Measurements from ENCODE around the gene ARHGDIB.

Gene ARHGDIB

DNA sequence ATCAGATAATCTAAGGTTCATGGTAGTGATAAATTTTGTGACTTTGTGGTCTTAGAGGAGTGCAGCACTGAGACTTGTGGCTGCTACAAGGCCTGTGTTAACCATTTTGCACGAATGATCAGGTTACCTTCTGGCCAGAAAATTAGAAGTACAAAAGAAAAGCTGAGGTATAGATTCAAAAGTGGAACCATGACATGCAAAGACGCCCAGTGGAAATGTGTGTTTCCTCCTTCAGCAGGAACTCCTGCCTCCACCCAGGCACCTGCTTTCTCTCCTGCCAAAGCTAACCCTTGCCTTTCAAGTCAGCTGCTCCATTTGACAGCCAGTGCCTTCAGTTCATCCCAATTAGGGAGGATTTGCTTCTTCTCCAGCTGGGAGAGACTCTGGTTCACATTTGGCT, 21.6 kb upstream of the ARHGDIB start:
- no peak for DNase-seq (ENCODE audit: low read depth)

DNA sequence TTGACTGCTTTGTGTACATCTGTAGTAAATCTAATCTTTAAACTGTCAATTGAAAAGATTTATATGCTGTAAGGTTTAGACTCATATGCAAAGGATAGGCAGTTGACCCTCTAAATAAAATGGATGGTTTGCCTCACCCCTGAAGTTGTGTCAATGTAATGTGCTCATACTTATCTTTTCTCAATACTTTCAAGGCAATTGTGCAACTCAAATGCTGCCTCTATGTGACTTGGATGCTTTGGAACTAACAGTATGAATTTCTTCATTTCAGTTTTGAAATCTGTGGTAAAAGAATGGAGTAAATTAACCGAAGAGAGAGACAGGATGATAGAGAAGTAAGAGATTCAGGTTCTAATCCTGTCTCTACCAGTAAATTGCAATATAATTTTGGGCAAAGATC, 21.2 kb upstream of the ARHGDIB start:
- no peak for DNase-seq (ENCODE audit: low read depth)

- no peak for DNase-seq (ENCODE audit: low read depth)
Observed at GRCh38 chr12:14981049-14981448, 19.6 kb upstream of the ARHGDIB start.

GRCh38 chr12:14979468-14979867, 18.1 kb upstream of the ARHGDIB start:
- DNase-seq (ENCODE audit: low read depth): no peak

DNA sequence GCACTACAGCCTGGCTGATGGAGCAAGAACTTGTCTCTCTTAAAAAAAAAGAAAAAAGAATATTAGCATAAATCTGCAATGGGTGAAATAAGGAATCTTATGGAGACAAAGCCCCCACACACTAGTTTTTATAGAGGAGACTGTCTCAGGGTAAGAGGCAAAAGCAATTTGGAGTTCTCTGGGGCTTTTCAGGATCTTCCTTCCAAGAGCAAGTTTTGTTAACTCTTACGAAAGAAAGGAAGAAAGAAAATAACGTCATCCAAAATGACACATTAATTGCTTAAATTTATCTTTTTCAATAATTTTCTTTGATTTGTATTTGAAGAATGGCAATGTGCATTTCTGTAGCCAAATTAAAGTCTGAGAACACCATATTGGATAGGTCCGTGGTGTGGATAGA, 15.3 kb upstream of the ARHGDIB start:
- no peak for DNase-seq (ENCODE audit: low read depth)

GRCh38 chr12:14975457-14975856, 14.1 kb upstream of the ARHGDIB start:
- DNase-seq (ENCODE audit: low read depth): no peak

DNA sequence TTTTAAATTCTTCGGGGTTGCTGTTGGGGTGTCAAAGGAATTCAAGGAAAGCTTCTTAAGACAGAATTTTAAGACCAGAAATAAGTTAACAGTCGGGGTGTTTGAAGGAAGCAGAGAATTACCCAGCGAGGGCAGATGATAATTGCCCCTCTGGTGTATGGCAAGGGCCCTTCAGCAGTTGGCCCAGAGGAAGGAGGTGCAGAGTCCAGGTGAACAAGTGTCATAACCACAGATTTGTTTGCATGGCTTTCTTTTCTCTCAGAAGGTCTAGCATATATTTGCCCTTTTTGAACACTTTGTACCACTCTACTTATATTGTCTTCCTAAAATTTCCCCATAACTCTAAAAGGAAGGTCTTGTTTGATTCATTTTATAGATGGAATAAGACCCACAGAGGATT, 13.2 kb upstream of the ARHGDIB start:
- no peak for DNase-seq (ENCODE audit: low read depth)

DNA sequence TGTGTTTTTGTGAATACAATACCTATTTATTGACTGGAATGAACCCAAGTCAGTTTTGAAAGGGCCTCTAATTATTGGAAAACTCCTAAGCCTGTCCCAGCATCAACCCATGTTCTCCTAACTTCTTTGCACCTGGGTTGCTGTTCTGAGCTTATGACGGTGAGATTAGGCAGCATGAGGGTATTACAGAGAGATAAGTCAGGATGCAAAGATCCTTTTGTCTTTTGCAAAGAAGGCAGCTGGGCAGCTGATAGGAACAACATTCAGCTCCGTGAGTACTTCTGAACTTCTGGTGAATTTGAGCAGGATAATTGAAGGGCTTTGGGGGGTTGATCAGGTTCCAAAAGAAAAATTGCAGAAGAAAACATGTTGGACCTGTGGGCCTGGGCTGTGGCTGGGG, 11.4 kb upstream of the ARHGDIB start, which contains the start of gene PDE6H:
Gene PDE6H, plus strand, starts transcription at position 227 of the 400 bp plus-strand sequence. CDS start 4,971 bp downstream, outside the sequence.
- no peak for DNase-seq (ENCODE audit: low read depth)

DNA sequence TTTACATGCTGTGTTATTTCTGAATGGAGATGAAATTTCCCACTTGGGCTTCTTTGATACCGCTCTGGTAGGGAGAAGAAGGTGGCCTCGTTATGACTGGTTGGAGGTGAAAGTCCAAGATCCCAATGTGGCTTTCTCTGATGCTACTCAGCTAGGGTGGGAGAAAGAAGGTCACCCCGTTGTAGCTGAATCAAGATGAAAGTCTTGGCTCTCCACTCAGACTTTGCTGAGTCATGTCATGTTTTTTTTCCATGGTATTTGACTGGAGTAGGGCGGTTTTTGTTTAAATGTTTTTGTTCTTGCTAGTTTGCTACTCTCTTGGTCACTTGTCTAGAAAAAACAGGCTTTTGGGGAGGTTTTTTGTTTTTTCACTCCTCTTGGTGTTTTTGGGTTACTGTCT, 9.1 kb upstream of the ARHGDIB start:
- DNase-seq (ENCODE audit: low read depth): no peak

- no peak for DNase-seq (ENCODE audit: low read depth)
Observed at GRCh38 chr12:14968478-14968877, 7.1 kb upstream of the ARHGDIB start.

DNA sequence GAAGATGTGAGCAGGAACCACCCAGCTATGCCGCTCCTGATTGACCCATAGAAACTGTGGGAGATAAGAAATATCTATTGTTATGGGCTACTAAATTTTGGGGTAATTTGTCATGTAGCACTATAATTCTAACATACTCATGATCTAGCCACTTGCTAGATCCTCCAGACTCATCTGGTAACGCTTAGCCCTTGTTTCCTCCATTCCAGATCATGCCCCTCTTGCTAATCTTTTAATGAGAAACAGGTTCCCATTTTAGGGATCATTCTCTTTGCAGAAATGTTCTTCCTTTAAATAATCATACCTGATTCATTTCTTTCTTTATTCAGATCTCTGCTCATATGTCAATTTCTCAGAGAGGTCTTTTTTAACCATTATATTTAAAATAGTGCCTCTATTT, 3.8 kb upstream of the ARHGDIB start:
- DNase-seq (ENCODE audit: low read depth): no peak

DNA sequence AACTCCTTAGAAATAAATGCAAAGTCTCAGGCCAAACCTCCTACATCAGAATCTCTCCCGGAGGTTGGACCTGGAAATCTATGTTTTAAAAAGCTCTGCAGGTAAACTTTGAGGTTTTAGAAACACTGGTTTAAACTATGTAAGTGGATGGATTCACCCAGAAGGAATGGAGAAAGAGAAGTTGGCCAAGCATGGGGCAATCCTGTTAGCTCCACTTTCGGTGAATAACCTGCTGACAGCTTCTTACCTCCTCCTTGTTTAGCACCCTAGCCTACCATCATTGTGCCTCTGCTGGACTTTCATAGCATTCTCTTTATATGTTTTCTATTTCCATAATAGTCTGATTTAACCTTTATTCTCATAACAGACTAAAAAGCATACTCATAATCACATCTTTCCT, 3.0 kb upstream of the ARHGDIB start:
- DNase-seq (ENCODE audit: low read depth): no peak

GRCh38 chr12:14963520-14963919, 2.1 kb upstream of the ARHGDIB start:
- DNase-seq (ENCODE audit: low read depth): no peak

- DNase-seq (ENCODE audit: low read depth): no peak
Observed at GRCh38 chr12:14962797-14963196, 1.4 kb upstream of the ARHGDIB start.

- DNase-seq (ENCODE audit: low read depth): no peak
Observed at GRCh38 chr12:14962153-14962539, 745 bp upstream of the ARHGDIB start.

DNA sequence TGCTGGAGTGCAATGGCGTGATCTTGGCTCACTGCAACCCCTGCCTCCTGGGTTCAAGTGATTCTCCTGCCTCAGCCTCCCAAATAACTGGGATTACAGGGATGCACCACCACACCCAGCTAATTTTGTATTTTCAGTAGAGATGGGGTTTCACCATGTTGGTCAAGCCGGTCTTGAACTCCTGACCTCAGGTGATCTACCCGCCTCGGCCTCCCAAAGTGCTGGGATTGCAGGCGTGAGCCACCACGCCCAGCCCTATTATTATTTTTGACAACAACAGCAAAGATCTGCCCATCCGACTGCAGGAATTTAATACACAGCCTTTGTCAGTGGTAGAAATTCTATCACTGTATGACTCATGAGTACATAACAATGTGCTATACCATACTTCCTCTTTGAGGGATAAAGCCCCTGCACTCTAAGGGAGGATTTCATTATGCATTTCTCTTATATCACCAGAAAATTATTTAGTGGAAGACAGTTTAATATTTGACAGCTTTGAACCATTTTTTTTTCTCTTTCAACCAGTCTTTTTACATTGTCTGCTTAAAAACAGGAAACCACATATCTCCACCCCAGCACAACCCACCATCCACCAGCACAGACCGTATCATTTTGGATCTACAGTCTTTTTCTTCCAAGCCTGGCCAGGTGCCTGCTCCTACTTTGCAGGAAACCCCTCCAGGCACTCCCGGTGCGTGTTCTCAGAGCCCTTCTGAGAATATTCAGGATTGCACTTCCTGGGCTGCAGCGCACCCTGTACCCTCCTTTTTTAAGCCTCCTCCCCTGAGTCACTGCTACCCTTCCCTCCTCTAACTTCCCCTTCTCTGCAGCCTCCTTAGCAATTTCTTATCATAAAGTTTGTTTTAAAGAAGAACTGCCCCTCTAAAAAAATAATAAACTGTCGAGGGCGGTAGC, 594 bp downstream of the ARHGDIB start:
- DNase-seq (ENCODE audit: low read depth): no peak

GRCh38 chr12:14959916-14960496, 1.4 kb downstream of the ARHGDIB start:
- no peak for DNase-seq (ENCODE audit: low read depth)

GRCh38 chr12:14959463-14959862, 1.9 kb downstream of the ARHGDIB start:
- no peak for DNase-seq (ENCODE audit: low read depth)

DNA sequence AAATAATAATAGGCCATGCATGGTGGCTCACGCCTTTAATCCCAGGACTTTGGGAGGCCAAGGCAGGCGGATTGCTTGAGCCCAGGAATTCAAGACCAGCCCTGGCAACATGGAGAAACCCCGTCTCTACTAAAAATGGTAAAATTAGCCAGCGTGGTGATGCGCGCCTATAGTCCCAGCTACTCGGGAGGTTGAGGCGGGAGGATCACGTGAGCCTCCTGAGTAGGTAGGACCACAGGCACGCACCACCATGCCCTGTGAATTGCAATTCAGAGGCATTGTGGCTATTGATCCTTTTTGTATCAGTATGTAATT, 2.3 kb downstream of the ARHGDIB start:
- DNase-seq (ENCODE audit: low read depth): no peak

- DNase-seq (ENCODE audit: low read depth): no peak
Observed at GRCh38 chr12:14958361-14959125, 2.9 kb downstream of the ARHGDIB start.

GRCh38 chr12:14957551-14958168, 3.7 kb downstream of the ARHGDIB start:
- no peak for DNase-seq (ENCODE audit: low read depth)

GRCh38 chr12:14956905-14957304, 4.5 kb downstream of the ARHGDIB start:
- DNase-seq (ENCODE audit: low read depth): no peak
